Fibroblast of skin of left quadriceps (primary cell): Measurements from ENCODE around the gene ADAP1.
"Not testable (repeated sequence)": the region's sequence is repeated elsewhere in the genome, so short reads cannot be mapped to it uniquely, and the experiment has no call there.

ENCODE experiments used
- DNase-seq, 2 experiments: peaks; one replicate each; pipeline ENCODE4 v3.0.0-alpha.2; 2013; ENCODE audit warnings: low read depth in 2 of 2

ADAP1 gene

GRCh38 chr7:959271-959670, 4.8 kb upstream of the ADAP1 start:
- no peak for DNase-seq

- DNase-seq: no peak
These were observed 4.0 kb upstream of the ADAP1 start for GRCh38 chr7:958221-959200.

- DNase-seq: no peak
These were observed 3.1 kb upstream of the ADAP1 start for GRCh38 chr7:957418-958220.

DNA sequence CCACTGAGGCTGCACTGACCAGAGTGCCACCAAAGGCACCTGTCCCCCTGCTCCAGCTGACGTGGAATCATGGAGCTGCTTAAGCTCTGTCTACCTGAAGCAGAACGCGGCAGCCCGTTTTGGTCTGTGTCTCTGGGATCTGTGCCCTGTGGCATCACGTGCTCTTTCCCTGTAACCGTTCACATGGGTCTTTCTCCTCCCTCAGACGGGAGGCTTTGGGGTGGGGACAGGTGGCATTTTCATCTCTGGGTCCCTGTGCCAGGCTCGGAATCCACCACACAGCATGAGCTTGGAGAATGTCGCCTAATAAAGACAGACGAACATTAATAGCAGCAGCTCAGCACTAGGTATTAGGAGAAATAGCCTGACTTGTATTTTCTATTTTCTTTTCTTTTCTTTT, 1.6 kb upstream of the ADAP1 start:
- no peak for DNase-seq

DNA sequence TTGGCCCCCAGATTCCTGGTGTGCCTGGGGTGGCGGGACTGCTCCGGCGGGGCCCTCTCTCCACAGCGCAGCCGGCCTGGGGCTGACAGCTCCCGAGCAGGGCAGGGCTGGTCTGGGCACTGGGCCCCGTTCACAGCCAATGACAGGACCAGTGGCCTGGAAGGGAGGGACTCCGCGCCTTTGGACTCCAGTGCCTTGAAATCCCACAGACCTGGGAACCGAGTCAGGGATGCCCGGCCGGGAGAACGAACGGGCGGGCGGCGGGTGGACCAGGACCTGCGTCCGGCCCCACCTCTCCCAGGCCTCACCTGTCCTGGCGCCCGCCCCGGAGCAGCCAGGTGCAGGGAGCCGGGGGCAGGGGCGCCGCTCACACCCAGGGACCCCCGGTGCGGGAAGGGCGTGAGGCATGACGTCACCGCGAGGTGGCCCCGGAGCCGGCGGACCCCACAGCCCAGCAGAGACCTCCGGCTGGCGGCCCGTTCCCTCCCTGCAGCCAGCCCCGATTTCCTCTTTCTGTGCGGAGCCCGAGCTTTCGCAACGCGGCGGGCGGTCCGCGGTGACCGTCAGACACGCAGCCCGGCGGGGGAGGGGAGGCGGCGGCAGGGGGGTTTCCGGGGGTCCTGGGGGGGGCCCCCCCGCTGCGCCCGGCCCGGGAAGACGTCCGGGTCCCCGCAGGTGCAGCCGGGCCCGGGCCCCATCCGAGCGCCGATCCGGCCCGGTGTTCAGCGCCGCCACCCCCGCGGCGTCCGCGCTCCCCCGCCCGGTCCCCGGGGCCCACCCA, 743 bp downstream of the ADAP1 start:
- no peak for DNase-seq

- no peak for DNase-seq
These were observed 1.7 kb downstream of the ADAP1 start for GRCh38 chr7:952548-953441.

DNA sequence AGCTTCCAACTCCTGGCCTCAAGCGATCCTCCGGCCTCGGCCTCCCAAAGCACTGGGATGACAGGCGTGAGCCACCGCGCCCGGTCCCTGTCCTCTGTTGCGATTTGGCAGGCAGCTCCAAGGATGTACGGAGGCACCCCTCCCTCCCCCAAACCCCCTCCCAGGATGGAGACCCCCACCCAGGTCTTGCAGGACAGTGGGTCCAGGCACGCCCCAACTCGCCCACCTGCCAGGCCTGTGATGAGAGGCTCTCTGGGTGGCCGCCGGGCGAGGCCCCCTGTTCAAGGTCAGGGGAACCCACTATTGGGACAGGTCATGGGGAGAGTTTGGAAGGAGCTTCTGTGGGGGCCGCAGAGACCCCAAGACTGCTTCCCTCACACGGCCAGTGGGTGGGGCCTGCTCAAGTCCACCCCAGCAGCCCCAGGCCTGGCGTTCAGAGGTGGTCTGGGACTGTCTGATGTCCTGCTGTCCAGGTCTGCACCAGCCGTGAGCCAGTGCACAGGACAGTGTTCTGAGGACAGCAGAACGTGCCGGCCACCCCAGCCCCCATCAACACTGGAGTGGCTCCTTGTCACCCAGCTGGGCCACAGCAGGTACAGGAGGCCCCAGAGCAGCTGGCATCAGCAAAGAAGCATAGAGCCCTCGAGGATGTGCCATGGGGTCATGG, 2.5 kb downstream of the ADAP1 start:
- DNase-seq: no peak

GRCh38 chr7:949021-949934, 5.2 kb downstream of the ADAP1 start:
- no peak for DNase-seq

GRCh38 chr7:947391-948210, 6.9 kb downstream of the ADAP1 start:
- no peak for DNase-seq

- no peak for DNase-seq
These were observed 8.1 kb downstream of the ADAP1 start for GRCh38 chr7:946256-946996.

- no peak for DNase-seq
These were observed 8.8 kb downstream of the ADAP1 start for GRCh38 chr7:945556-946255.

GRCh38 chr7:945147-945555, 9.3 kb downstream of the ADAP1 start:
- no peak for DNase-seq

- no peak for DNase-seq
These were observed 9.7 kb downstream of the ADAP1 start for GRCh38 chr7:944744-945143.

GRCh38 chr7:943793-944192, 10.7 kb downstream of the ADAP1 start:
- not testable (repeated sequence) for DNase-seq

GRCh38 chr7:940599-941408, 13.7 kb downstream of the ADAP1 start:
- no peak for DNase-seq

DNA sequence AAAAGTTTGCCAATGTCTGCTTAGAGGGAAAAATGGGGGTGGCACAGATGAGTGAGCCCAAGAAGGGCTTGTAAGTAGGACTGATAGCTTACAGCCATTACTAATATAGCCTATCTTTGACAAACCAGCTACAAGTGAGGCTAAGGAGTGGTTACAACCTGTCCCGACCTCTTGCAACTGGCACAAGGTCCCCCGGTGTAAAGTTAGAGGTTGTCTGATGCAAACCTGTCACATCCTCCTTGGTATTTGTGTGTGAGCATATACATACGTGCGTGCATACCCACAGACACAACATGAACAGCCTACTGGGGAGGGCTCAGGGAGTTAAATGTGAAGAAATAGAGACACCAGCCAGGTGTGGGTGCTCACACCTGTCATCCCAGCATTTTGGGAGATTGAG, 14.6 kb downstream of the ADAP1 start:
- no peak for DNase-seq
